ENCODE results near the gene CCDC85B.

GRCh38 chr11:65859095-65859811, 31.2 kb upstream of the CCDC85B start:
- TF ChIP-seq CTCF (IDR thresholded peaks at IDR 0.05; ENCODE audit: low read depth, low read length) (no peak), POLR2A (IDR thresholded peaks at IDR 0.05; ENCODE audit: extremely low read depth, insufficient read length) (peak; percentile 98)
